ENCODE measurements around the gene SERPINE2.
"Not testable (repeated sequence)": the region's sequence is repeated elsewhere in the genome, so short reads cannot be mapped to it uniquely, and the experiment has no call there.

The SERPINE2 gene

DNA sequence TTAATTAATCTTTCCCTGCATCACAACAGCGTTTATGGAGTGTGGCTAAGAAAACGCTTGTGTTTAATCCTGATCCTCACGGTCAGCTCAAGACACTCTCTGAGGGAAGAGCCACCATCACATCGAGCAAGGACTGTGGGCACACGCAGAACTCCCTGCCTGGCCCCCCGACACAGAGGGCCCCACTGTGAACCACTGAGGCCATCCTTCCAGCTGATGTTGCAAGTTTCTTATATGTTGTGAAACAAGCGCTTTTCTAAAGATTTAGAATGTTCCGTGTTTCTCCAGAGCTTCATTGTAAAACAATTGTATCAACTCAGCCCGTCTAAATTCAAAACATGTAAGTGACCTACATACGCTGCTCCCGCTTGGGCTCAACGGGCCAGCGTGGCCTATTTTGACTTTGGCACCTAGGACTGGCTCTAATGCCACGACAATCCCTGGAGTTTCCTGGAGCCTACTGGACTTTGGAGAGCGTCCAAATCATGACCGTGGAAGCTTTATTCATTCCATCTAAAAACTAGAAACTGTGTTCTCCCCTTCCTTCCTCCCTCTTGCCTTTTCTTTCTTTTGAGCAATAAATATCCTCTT is 34.9 kb downstream of the SERPINE2 start:
- Histone ChIP-seq H4K20me1 (ENCODE audit: insufficient read depth, low read length) (no peaks in the 10 kb centered on the region), H3K9me2 (ENCODE audit: low read depth, low read length) (no peaks in the 10 kb centered on the region), H3F3A (ENCODE audit: insufficient read depth, low read length) (no peaks in the 10 kb centered on the region), H3K79me2 (ENCODE audit: insufficient read depth, low read length) (no peaks in the 10 kb centered on the region), H3K9me3 (ENCODE audit: low read length) (no peaks in the 10 kb centered on the region), H3K4me3 (ENCODE audit: low read depth, low read length, poor library complexity, severe bottlenecking) (no peak overlapping the region), H3K27me3 (ENCODE audit: insufficient read depth, low read length) (no peaks in the 10 kb centered on the region), H3K27ac (ENCODE audit: low read depth, low read length, poor library complexity, severe bottlenecking) (no peak overlapping the region), H3K4me1 (ENCODE audit: insufficient read depth, low read length, severe bottlenecking) (no peaks in the 10 kb centered on the region), H3K36me3 (ENCODE audit: insufficient read depth, low read length) (no peaks in the 10 kb centered on the region), H3K9ac (ENCODE audit: low read length) (no peak overlapping the region), H3K4me2 (ENCODE audit: low read length) (no peak overlapping the region), H2AFZ (ENCODE audit: low read length) (no peak overlapping the region)
- TF ChIP-seq, protein P1, sequence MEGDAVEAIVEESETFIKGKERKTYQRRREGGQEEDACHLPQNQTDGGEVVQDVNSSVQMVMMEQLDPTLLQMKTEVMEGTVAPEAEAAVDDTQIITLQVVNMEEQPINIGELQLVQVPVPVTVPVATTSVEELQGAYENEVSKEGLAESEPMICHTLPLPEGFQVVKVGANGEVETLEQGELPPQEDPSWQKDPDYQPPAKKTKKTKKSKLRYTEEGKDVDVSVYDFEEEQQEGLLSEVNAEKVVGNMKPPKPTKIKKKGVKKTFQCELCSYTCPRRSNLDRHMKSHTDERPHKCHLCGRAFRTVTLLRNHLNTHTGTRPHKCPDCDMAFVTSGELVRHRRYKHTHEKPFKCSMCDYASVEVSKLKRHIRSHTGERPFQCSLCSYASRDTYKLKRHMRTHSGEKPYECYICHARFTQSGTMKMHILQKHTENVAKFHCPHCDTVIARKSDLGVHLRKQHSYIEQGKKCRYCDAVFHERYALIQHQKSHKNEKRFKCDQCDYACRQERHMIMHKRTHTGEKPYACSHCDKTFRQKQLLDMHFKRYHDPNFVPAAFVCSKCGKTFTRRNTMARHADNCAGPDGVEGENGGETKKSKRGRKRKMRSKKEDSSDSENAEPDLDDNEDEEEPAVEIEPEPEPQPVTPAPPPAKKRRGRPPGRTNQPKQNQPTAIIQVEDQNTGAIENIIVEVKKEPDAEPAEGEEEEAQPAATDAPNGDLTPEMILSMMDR (IDR thresholded peaks at IDR 0.05; ENCODE audit: low read length), result no peak
- TF ChIP-seq EZH2 (IDR thresholded peaks at IDR 0.05; ENCODE audit: borderline replicate concordance, low read length), result no peak

DNA sequence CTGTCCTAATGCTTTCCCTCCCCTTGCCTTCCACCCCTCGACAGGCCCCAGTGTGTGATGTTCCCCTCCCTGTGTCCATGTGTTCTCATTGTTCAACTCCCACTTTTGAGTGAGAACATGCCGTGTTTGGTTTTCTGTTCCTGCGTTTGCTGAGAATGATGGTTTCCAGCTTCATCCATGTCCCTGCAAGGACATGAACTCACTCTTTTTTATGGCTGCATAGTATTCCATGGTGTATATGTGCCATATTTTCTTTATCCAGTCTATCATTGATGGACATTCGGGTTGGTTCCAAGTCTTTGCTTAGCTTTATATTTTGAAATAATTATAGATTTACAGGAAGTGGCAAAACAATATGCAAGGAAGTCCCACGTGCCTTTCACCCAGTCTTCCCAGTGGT is 38.4 kb downstream of the SERPINE2 start:
- H3F3A ChIP-seq (ENCODE audit: insufficient read depth, low read length); H3K36me3 ChIP-seq (ENCODE audit: insufficient read depth, low read length): not testable (repeated sequence)

GRCh38 chr2:223999862-224000261 is 39.2 kb downstream of the SERPINE2 start:
- H3K36me3 ChIP-seq (ENCODE audit: insufficient read depth, low read length), result no peaks in the 10 kb centered on the region
- no peaks in the 10 kb centered on the region for H3K9me3 ChIP-seq (ENCODE audit: low read length)
- no peak overlapping the region for H3K9ac ChIP-seq (ENCODE audit: low read length)
- H2AFZ ChIP-seq (ENCODE audit: low read length), result no peak overlapping the region
- TF ChIP-seq, protein P1 (IDR thresholded peaks at IDR 0.05; ENCODE audit: low read length), result no peak
- TF ChIP-seq EZH2 (IDR thresholded peaks at IDR 0.05; ENCODE audit: borderline replicate concordance, low read length), result no peak
- H3K4me1 ChIP-seq (ENCODE audit: insufficient read depth, low read length, severe bottlenecking), result no peaks in the 10 kb centered on the region
- H3K27me3 ChIP-seq (ENCODE audit: insufficient read depth, low read length), result no peaks in the 10 kb centered on the region
- H3K9me2 ChIP-seq (ENCODE audit: low read depth, low read length), result no peaks in the 10 kb centered on the region
- H3K4me3 ChIP-seq (ENCODE audit: low read depth, low read length, poor library complexity, severe bottlenecking), result no peak overlapping the region
- no peak overlapping the region for H3K27ac ChIP-seq (ENCODE audit: low read depth, low read length, poor library complexity, severe bottlenecking)
- H3F3A ChIP-seq (ENCODE audit: insufficient read depth, low read length), result no peaks in the 10 kb centered on the region
- H3K79me2 ChIP-seq (ENCODE audit: insufficient read depth, low read length), result no peaks in the 10 kb centered on the region
- no peaks in the 10 kb centered on the region for H4K20me1 ChIP-seq (ENCODE audit: insufficient read depth, low read length)
- no peak overlapping the region for H3K4me2 ChIP-seq (ENCODE audit: low read length)

More for the DNA sequence above, 38.4 kb downstream of the SERPINE2 start:
- H4K20me1 ChIP-seq (ENCODE audit: insufficient read depth, low read length); H3K27me3 ChIP-seq (ENCODE audit: insufficient read depth, low read length); H3K4me2 ChIP-seq (ENCODE audit: low read length); H3K79me2 ChIP-seq (ENCODE audit: insufficient read depth, low read length); H3K4me3 ChIP-seq (ENCODE audit: low read depth, low read length, poor library complexity, severe bottlenecking); H2AFZ ChIP-seq (ENCODE audit: low read length); H3K27ac ChIP-seq (ENCODE audit: low read depth, low read length, poor library complexity, severe bottlenecking); H3K9ac ChIP-seq (ENCODE audit: low read length); H3K9me3 ChIP-seq (ENCODE audit: low read length); H3K9me2 ChIP-seq (ENCODE audit: low read depth, low read length); H3K4me1 ChIP-seq (ENCODE audit: insufficient read depth, low read length, severe bottlenecking): not testable (repeated sequence)

- TF ChIP-seq EZH2 (IDR thresholded peaks at IDR 0.05; ENCODE audit: borderline replicate concordance, low read length), result no peak
- TF ChIP-seq, protein P1 (IDR thresholded peaks at IDR 0.05; ENCODE audit: low read length), result no peak
- no peak overlapping the region for H3K4me2 ChIP-seq (ENCODE audit: low read length)
- H3K27ac ChIP-seq (ENCODE audit: low read depth, low read length, poor library complexity, severe bottlenecking), result no peak overlapping the region
- no peaks in the 10 kb centered on the region for H4K20me1 ChIP-seq (ENCODE audit: insufficient read depth, low read length)
- H3K79me2 ChIP-seq (ENCODE audit: insufficient read depth, low read length), result no peaks in the 10 kb centered on the region
- H3K27me3 ChIP-seq (ENCODE audit: insufficient read depth, low read length), result no peaks in the 10 kb centered on the region
- H3K9me3 ChIP-seq (ENCODE audit: low read length), result no peaks in the 10 kb centered on the region
- no peaks in the 10 kb centered on the region for H3F3A ChIP-seq (ENCODE audit: insufficient read depth, low read length)
- H3K9me2 ChIP-seq (ENCODE audit: low read depth, low read length), result no peaks in the 10 kb centered on the region
- no peaks in the 10 kb centered on the region for H3K36me3 ChIP-seq (ENCODE audit: insufficient read depth, low read length)
- H3K4me3 ChIP-seq (ENCODE audit: low read depth, low read length, poor library complexity, severe bottlenecking), result no peak overlapping the region
- H3K9ac ChIP-seq (ENCODE audit: low read length), result no peak overlapping the region
- H3K4me1 ChIP-seq (ENCODE audit: insufficient read depth, low read length, severe bottlenecking), result no peaks in the 10 kb centered on the region
- no peak overlapping the region for H2AFZ ChIP-seq (ENCODE audit: low read length)
Measured at GRCh38 chr2:223998948-223999347, 40.1 kb downstream of the SERPINE2 start.

Data from OCI-LY1 (cell line).